ENCODE data around the gene SRRM4.

GRCh38 chr12:118999107-118999506 lies 17.8 kb downstream of the SRRM4 start:
- no peak for TF ChIP-seq CSDC2 (CRISPR knock-in tag; IDR thresholded peaks at IDR 0.05)
- TF ChIP-seq TSHZ2 (CRISPR knock-in tag; IDR thresholded peaks at IDR 0.05) = no peak
- TF ChIP-seq ZFP3 (CRISPR knock-in tag; IDR thresholded peaks at IDR 0.05) = no peak

Data from SK-N-SH treated with all-trans-retinoic acid at 6 μM for 48 hours (cell line).